NCI-H187 (cell line): Measurements from ENCODE around the gene AUNIP.

Experiments
- DNase-seq, 2 experiments: peaks; one replicate each; lab custom pipeline; 2025; lab: John Stamatoyannopoulos, UW

AUNIP gene

GRCh38 chr1:25828491-25828890 is 30.8 kb downstream of the AUNIP start:
- DNase-seq, result no peak

DNA sequence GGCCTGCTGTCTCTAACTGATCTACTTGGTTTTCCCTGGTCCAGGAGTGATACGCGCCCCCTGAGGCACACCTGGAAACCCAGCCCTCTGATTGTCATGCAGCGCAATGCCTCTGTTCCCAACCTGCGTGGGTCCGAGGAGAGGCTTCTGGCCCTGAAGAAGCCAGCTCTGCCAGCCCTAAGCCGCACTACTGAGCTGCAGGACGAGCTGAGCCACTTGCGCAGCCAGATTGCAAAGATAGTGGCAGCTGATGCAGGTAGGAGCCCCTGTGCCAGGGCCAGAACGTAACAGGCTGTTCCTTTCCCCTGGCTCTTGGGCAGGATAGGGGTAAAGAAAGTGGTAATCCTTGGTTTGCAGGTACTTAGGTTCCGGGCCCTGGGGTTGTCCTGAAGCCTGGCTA is 32.7 kb downstream of the AUNIP start:
- DNase-seq, result no peak

GRCh38 chr1:25825605-25826004 is 33.7 kb downstream of the AUNIP start:
- DNase-seq, result no peak

GRCh38 chr1:25821630-25822091 is 37.6 kb downstream of the AUNIP start:
- DNase-seq, result no peak

DNA sequence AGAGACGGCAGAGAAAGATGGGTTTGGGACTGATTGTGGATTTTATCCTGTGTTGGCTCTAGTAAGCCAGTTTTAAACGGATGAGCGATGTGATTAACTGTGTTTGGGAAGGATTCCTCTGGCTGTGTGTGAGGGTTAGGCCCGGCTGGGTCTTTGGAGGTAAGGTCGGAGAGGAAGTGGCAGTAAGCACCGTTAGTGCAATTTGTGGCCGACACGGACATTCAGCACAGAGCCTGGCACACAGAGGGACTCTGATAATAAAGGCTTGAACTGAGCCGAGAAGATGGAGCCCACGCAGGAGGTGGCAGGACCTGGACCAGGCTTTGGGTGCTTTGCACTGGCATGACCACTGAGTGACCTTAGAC is 38.2 kb downstream of the AUNIP start:
- no peak for DNase-seq

DNA sequence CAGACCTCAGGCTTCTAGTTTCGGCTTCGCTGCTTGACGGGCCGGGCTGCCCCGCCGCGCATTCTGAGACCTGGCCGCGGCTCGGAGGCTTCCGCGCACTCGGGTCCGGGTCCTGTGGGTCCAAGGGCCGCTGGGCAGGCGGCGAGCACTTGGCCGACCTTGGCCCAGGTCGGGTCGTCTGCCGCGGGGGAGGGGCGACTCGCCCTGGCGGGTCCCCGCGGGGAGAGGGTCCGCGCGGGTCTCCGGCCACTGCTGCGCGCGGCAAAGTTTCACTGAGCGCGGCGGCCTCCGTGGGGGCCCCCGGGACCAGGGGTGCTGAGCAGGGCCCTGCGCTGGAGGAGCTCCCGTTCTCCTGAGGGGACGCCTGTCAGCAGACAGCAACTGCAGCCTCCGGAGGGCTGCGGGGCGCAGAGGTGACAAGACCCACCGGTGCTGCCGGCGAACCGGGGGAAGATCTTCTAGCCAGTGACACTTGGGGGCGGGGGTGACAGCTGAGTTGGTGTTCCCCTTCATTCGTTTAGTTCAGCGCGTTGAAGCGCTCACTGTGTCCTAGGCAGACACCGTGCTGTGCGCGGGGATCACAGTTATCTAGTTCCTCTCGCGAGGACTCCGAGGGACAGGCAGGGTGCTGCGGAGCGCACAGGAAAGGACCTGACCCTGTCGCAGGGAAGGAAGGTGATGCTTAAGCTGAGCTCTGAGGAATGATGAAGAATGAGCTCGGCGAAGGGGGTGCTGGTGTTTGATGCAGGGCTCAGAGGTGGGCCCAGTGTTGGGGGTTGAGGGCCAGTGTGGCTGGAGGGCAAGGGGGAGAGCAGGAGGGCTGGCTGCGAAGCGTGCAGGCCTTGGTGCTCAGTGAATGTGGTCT is 38.8 kb downstream of the AUNIP start:
- DNase-seq, result no peak

- DNase-seq, result peak; percentile 42 to 51
Observed at GRCh38 chr1:25819491-25820246, 39.6 kb downstream of the AUNIP start, which contains the start of gene MTFR1L. Gene MTFR1L, plus strand, starts transcription at chr1:25819954. Its CDS starts 3,151 bp downstream, at chr1:25823105.

DNA sequence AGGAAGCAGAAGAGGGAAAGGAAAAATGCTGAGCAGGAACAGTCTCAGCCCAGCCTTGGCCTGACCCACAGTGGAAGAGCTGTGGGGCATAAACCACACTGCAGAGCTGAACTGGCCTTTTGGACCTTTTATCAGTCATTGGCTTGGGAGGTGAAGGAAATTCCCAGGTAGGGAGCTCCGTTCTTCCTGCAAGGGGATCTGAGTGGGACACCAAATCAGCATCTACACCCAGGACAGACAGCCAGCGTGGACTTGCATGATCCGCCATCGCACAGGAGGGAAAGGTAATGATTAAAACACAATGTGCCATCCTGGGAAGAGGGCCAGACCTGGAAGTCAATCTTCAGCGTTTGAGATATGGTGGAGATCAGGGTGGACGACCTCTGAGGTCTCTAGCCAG is 40.7 kb downstream of the AUNIP start:
- DNase-seq, result no peak

- no peak for DNase-seq
Observed at GRCh38 chr1:25817840-25818501, 41.3 kb downstream of the AUNIP start.

- no peak for DNase-seq
Observed at GRCh38 chr1:25816112-25816718, 43.0 kb downstream of the AUNIP start.

DNA sequence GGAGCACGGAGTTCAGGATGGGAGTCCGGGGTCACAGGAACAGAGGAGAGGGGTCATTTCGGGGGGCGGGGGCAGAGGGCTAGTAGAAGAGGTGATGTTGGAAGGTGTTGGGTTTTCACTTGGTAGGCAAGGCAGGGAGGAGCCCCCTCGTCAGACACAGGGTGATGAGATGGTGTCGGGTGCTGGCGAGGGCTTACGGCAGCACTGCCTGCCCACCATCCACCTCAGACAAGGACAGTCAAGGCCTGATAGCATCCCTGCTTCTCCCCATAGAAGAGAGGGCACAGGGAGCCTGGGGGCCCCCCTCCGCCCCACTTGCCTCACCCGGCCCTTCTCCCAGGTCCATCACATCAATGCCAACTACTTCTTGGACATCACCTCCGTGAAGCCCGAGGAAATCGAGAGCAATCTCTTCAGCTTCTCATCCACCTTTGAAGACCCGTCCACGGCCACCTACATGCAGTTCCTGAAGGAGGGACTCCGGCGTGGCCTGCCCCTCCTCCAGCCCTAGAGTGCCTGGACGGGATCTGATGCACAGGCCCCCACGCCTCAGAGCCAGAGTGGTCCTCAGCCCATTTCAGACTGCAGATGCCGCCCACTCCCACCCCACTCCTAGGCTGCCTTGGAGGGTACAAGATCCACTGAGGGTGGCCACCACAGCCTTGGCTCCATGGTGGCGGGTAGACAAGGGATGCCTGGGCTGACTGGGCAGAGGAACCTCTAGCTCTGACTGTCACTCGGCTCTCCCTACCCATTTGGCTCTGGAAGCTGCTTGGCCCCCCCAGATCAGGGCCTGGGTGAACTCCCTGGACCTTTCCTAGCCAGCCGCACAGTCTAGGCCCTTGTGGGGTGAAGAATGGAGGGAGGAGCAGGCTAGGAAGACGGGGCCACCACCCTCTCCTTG is 43.8 kb downstream of the AUNIP start:
- DNase-seq, result no peak

DNA sequence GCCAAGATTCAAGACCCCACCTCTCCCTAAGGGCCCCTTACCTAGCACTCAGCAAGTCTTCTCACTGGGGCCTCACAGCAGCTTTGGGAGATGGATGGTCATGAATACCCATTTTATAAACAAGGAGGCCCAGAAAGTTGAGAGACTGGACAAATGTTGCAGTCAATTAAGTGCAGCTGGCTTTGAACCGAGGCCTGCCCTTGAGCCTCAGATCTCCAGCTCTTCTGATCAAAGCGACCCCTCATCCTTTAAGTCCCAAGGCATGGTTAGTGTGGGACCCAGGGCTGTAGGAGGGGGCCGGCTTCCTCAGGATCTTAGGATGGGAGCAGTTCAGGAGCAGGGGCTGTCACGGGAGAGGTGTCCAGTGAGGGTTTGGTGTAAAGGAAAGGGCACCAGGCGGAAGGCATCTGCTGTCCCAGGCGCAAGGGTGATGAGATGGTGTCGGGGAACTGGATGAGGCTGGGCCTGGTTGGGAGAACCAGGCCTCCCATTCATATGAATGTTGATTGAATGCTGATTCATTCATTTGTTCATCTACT is 44.6 kb downstream of the AUNIP start:
- DNase-seq, result no peak

DNA sequence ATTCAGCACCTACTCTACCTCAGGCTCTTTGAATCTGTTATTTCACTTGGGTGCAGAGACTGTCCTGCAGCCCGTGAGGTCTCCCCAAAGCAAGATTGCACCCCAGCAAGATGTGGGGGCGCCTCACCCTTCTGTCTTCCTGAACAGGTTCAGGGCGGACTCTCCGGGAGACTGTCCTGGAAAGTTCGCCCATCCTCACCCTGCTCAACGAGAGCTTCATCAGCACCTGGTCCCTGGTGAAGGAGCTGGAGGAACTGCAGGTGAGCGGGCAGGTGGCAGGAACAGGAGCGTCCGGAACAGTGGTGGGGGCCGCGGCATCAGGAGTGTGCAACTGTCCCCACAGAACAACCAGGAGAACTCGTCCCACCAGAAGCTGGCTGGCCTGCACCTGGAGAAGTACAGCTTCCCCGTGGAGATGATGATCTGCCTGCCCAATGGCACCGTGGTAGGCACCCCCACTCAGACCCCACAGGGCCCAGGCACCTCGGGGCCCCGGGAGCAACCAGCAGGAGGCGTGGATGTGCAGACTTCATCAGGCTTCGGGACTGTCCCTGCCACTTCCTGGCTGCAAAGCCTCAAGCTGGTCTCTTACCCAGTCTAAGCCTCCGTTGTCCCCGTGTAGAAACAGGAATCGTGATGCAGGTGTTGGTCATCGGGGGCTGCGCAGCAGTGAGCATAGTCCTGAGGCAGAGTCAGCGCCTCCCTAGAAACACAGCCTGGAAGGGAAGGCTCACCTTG is 45.4 kb downstream of the AUNIP start:
- DNase-seq, result no peak

- DNase-seq, result no peak
Observed at GRCh38 chr1:25813071-25813733, 46.1 kb downstream of the AUNIP start.

DNA sequence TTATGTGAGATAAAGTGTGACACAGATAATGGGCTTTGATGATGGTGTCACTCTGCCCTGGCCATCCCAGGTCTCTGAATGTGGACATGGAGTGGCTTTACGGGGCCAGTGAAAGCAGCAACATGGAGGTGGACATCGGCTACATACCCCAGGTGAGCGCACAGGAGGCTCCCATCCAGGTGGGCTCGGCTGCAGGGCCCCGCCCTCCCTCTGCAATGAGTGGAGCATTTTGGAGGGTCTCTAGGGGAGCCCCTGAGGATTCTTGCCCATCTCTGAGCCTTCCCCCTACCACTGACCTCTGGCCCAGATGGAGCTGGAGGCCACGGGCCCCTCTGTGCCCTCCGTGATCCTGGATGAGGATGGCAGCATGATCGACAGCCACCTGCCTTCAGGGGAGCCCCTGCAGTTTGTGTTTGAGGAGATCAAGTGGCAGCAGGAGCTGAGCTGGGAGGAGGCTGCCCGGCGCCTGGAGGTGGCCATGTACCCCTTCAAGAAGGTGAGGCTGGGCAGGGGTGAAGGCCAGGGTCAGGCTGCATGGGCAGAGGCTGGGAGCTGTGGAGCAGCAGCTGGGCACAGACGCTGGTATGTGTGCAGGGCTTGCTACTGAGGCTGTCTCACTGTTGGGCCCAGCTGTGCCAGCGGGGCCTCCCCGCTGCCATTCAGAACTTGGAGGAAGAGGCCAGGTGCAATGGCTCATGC is 47.7 kb downstream of the AUNIP start:
- DNase-seq, result no peak

DNA sequence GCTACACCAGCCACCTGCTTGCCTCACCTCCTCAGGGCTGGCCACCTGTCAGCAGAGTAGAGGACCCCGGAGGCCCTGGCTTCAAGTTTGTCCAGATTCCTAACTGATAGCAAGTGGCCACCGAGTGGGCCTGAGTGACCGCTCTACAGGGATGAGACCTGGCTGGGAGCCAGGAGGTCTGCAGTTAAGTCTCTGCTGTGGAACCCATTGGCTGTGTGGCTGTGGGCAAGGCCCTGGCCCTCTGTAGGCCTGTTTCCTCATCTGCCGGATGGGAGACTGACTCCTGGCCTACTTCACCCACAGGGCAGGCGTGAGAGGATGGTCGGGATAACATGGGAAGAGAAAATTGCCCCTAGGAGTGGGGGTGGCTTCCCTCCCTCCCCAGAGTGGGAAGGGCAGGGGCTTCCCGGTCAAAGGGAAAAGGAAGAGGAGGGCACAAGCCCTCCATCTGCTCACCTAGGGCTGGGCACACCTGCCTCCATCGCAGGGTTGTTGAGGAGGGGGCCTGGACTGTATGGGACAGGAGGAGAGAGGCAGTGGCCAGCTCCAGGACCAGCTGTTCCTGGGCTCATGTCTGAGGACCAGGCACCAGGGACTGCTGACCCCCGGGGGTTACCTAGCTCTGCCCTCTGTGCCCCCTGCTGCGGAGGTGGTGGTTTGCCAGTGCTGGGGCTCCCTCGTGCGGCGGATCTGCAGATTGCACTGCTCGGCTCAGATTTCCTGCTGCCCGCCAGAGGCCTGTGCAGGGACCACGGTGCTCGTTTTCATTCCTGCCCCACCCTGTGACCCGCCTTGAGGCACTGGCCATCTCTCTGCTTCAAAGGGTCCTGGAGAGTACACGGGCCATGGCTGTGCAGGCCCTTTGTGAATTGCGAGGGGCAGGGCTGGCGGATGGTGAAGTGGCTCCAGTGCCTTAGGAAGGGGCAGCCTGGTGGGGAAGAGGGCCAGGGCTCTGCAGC is 48.6 kb downstream of the AUNIP start:
- peak; percentile 26 to 56 for DNase-seq

DNA sequence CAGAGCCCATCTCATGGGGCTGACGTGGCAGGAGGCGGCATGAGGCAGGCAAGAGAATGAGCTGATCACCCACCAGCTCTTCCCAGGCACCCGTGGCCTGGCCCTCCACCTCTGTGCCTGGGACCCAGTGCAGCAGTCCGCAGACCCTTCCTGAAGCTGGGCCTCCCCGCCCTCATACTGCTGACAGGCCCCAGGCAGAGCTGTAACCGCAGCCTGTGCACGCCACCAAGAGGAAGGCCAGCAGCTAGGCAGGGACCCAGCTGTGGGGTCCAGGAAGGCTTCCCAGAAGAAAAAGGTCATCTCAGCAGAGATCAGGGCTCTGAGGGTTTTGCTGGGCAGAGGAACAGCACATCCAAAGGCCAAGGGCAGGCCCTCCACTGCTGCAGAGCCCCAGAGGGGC is 49.3 kb downstream of the AUNIP start:
- no peak for DNase-seq
